HG02970 (cell line): ENCODE data around the gene TCL1A.

Experiments used
- ATAC-seq: cut with Tn5 transposase; IDR thresholded peaks from one replicate; pipeline ENCODE4 v1.9.1; 2021; ENCODE audit warnings: mild to moderate bottlenecking, moderate library complexity, moderate number of reproducible peaks; ENCODE audit not compliant: unreplicated experiment, low FRiP score

The TCL1A gene

GRCh38 chr14:95707327-95707726 lies 6.6 kb downstream of the TCL1A start:
- ATAC-seq: no peak

DNA sequence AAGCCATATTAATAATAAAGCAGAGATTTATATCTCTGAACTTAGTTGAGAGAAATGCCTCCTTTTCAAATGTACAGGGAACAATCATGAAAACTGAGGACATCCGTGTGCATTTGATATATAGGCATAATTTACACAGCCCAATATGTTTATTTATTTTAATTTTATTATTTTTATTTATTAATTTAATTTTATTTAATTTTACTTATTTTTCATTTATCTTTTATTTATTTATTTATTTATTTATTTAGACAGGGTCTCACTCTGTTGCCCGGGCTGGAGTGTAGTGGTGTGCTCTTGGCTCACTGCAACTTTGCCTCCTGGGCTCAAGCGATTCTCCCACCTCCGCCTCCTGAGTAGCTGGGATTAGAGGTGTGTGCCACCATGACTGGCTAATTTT lies 8.4 kb downstream of the TCL1A start:
- no peak for ATAC-seq

GRCh38 chr14:95703805-95704204 lies 10.1 kb downstream of the TCL1A start:
- ATAC-seq: no peak

- ATAC-seq: no peak
Observed at GRCh38 chr14:95703341-95703740, 10.6 kb downstream of the TCL1A start.

GRCh38 chr14:95701846-95702221 lies 12.1 kb downstream of the TCL1A start:
- ATAC-seq: no peak

- ATAC-seq: no peak
Observed at GRCh38 chr14:95700221-95700976, 13.5 kb downstream of the TCL1A start.

DNA sequence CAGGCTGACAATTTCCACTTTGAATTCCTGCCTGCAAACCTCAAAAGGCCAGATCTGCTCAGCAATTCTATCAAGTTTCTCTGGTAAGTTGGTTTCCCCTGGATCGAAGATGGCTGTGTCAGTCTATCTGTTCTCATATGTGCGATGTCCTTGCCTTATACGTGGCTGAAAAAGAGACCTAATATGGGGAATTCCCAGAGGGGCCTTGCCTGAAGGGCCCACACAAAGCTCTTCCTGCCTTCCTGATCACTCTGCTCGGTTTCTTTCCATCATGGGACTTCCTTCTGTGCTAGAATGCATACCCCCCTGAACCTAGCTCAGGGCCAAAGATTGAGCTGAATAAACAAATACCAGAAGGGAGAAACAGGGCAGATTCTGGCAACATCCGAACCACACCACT lies 14.5 kb downstream of the TCL1A start:
- ATAC-seq: no peak

- no peak for ATAC-seq
Observed at GRCh38 chr14:95698287-95698686, 15.6 kb downstream of the TCL1A start.

DNA sequence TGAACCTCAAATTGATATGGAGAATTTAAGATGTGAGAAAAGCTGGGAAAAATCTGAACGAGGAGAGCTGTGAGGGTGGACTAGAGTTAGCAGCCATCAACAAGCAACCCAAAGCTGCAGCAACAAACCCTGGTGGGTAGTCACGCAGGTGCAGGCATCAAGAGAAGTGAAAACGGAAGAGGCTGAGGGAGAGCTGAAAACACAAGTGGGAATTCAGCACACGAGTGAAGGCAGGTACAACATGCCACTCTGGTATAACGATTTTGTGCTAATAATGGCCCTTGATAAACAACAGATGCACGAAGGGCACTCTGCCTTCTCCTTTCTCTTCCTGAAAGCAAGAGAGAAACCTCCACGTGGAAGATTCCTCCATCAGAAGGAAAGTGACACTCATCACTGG lies 16.2 kb downstream of the TCL1A start:
- ATAC-seq: no peak

DNA sequence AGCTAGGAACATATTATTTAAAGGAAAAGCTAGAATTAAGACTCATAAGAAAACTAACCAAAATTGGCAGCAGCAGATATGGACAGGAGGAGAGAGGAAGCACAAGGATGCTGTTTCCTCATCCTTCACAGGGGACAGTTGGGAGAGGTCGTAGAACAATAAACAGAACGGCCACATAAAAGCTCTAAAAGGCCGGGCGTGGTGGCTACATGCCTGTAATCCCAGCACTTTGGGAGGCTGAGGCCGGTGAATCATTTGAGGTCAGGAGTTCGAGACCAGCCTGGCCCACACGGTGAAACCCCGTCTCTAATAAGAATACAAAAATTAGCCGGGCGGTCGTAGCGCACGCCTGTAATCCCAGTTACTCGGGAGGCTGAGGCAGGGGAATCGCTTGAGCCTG lies 17.2 kb downstream of the TCL1A start:
- no peak for ATAC-seq

GRCh38 chr14:95695913-95696312 lies 18.0 kb downstream of the TCL1A start:
- no peak for ATAC-seq

DNA sequence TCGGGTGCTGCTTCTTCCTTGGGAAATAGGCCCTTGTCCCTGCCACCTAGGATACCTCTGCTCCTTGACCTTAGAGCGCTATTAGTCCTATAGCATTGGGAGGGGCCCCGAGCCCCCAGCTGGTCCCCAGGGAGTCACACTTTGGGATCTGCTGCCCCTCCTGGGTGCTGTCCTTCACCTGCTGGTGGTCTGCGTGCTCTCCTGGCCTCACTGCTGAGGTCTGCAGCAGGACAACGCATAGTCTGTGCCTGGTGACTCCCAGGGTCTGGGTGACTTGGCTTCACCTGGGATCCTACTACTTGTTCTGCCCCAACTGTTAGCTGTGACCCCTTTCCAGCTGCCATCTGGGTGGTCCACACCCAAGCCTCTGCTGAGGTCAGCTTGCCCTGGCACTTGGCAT lies 18.9 kb downstream of the TCL1A start:
- ATAC-seq: no peak

- no peak for ATAC-seq
Observed at GRCh38 chr14:95692109-95692508, 21.8 kb downstream of the TCL1A start.

DNA sequence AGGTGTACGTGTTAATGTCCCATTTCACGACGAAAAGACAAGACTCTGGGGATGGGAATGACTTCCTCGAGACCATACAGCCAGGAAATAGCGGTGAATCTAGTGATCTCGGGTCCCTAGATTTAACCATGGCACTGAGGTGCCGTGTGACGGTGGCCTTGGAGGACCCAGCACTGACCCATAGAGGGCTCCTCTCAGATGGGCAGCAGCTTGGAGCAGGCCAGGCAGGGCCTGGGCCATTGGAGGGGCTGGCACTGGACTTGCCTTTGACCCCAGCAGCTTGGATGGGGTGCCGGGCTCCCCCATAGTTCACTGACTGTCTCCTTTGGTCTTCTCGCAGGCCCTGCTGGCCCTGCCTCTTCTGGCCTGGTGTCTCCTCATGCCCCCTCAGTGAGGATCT lies 22.3 kb downstream of the TCL1A start:
- no peak for ATAC-seq

DNA sequence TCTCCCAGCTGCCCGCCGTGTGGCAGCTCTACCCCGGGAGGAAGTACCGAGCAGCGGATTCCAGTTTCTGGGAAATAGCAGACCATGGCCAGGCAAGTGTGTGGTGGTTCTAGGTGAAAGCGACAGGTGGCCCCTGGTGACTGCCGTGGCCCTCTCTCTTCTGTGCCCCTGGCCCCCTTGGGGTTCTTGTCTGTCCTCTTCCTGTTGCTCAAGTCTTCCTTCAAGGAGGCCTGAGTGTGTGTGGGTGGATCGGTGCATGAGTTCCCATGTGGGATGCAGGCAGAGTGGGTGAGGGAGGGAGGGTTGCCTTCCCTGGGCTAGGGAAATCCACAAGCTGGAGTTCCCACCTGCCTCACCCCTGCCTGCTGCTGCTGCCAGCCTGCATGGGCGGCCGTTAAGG lies 23.1 kb downstream of the TCL1A start:
- ATAC-seq: no peak

- ATAC-seq: no peak
Observed at GRCh38 chr14:95689441-95689840, 24.5 kb downstream of the TCL1A start.

DNA sequence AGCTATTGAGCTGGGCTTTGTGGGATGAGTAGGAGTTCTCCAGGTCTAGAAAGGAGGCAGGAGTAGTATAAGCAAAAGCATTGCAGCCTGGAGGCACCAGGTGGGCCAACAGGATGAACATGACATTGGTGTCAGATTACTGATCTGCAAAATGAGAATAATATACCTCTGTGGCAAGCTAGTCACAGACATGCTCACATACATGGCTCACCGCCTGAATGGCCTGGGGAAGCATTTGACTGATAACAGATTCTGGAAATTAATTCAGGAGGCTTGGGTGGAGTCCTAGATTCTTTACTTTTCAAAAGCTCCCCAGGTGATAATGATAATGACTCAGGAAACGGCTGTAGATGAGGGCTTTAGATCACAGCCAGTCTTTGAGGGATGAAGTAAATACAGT lies 27.0 kb downstream of the TCL1A start:
- no peak for ATAC-seq

- ATAC-seq: no peak
Observed at GRCh38 chr14:95685978-95686922, 27.7 kb downstream of the TCL1A start, which contains the start of gene TCL1B. Gene TCL1B (plus strand): TSS chr14:95686426. CDS start chr14:95686468, 42 bp downstream.

GRCh38 chr14:95683793-95684192 lies 30.1 kb downstream of the TCL1A start:
- no peak for ATAC-seq

DNA sequence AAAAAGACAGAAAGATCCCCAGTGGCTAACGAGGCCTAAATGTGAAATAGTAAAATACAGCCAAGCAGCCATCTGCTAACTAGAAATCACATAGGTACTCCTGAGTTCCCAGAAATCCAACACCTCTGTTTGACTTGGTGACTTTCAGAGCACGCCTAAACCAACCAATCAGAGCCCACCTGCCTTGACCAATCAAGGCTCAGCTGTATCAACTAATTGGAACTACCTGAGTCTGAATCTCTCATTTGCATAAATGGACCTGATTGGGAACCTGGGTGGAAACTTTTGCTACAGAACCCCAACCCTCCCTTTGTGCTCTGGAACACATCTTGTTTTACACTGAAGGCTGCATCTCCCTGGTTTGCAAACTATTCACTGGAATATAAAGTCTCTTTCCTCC lies 32.8 kb downstream of the TCL1A start:
- ATAC-seq: no peak

DNA sequence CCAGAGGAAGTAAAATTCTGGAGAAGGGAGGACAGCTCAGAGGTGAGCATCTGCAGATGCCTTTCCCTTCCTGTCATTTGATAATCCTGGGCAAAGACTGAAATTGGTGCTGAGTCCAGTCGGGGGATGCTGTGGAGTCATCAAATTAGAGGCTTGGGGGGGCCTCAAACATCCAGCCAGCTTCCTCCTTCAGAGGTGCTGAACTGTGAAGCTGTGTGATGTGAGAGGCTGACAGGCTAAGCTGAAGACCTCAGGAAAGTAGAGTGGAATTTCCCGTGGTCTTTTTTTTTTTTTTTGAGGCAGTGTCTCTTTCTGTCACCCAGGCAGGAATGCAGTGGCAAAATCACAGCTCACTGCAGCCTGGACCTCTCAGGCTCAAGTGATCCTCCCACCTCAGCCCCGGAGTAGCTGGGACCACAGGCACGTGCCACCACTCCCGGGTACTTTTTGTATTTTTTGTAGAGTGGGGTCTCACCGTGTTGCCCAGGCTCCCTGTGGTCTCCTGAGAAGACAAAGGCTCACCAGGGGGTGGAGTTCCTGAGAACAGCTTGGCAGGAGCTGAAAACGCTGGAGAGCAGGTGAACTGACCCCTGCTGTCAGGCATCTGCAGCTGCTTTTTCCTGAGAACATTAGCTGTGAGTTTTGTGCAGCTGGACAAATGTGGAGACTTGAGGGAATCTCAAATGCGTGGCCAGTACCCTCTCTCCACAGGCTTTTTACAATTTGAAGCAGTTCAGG lies 33.8 kb downstream of the TCL1A start:
- no peak for ATAC-seq
